Measurements from ENCODE around the gene DGKB.
"Not testable (repeated sequence)": the region's sequence is repeated elsewhere in the genome, so short reads cannot be mapped to it uniquely, and the experiment has no call there.

Gene DGKB

DNA sequence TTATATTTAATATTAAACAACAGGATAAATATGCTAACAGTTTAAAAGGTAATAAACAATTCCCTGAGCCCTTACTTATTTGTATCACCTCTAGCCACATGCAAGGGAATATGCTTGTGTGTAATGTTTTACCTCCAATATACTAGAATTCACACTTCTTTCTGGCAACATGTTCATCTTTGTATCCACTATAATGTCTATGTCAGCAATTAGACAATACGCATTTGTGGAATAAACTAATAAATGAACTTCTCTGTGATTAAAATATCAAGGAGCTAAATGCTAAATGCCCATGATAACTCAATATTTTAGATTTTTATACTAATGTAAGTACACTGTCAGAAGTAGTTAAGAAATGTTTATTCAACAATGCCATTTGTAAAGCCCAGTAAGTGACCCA, 350.5 kb downstream of the DGKB start:
- DNase-seq = no peak

DNA sequence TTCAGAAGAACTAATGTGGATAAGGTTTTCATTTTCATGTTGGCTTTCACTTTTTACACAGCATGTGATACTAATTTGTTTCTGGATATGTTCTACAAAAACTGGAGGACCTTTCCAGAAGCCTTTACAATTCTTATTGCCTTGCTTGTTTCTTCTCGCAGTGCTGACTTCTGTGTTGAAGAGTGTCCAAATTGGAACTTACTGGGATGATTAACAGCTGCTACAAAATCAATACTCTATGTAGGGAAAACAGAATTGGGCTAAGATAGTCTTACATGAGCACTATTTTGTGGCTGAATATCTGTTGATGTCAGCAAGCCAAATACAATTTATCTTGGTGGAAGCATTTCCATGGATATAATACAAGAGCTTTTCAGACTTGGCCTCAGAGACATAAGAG, 351.2 kb downstream of the DGKB start:
- DNase-seq = no peak

DNA sequence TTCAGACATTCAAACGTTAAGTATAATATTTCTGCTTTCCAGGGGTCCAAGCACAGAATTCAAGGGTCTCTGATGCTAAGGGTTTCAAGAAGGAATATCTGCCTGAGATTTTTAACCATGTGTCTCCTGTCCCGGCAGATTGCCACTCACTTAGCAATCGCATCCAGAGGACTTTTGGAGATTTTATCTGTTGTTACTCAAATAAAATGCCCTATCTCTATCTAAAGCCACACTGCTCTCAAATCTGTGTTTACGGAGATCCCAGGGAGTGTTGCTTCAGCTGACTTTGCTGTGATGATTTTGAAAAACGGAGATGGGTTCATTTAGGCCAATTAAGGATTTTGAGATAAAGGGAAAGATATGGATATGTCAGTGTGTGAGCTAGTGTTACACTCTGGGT, 359.9 kb downstream of the DGKB start:
- no peak for DNase-seq

DNA sequence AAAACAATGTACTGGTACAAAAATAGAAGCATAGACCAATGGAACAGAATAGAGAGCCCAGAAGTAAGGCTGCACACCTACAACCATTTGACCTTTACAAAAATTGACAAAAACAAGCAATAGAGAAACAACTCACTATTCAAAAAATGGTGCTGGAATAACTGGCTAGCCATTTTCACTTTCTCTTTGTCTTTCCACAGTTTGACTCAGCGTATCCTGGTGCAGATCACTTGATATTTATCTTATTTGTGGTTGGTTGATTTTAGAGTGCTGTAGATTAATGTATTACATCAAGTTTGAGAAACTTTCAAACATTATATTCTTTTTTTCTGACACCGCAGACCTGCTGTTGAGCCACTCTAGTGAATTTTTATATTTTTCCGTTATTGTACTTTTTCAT, 381.4 kb downstream of the DGKB start:
- no peak for DNase-seq

DNA sequence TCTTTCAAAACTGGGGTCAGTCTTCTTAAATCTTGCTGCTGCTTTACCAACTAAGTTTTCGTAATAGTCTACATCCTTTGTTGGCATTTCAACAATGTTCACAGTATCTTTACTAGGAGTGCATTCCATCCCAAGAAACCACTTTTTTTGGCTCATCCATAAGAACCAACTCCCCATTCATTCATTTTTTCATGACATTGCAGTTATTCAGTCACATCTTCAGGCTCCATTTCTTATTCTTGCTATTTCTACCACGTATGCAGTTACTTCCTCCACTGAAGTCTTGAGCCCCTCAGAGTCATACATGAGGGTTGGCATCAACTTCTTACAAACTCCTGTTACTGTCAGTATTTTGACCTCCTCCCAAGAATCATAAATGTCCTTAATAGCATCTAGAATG, 392.3 kb downstream of the DGKB start:
- no peak for DNase-seq

DNA sequence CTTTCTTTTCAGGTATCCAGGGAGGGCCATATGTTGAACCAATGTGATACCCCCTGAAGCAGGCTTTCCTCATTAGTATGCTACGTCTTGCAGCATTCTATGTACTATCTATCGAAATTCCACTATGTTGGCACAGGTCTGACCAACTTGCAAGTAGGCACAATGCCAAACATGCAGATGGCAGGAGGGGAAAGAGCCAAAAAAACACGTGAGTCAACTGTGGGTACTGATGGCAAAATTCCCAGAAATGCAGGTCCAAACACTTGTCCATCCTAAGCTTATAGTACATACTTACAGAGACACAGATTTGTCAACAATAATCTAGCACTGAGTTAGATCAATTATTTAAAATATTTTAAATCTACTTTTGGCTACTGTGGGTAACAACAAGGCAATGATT, 394.9 kb downstream of the DGKB start:
- no peak for DNase-seq

DNA sequence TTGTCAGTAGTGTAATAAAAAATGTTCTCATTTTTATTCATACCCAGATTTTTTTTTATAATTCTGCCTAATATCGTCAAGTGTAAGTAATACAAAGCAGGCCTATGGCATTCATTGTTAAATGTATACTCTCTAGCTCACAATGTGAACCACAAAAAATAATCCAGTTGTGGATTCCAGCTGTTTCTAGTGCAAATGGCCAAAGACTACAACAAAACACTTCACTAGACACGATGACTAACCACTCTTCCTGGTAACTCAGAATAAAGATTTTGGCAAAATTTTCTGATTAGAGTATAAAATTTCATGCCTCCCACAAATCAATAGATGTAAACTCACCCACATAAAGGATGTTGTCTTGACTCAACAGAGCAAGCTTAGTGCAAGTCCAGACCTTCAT, 396.6 kb downstream of the DGKB start:
- no peak for DNase-seq

DNA sequence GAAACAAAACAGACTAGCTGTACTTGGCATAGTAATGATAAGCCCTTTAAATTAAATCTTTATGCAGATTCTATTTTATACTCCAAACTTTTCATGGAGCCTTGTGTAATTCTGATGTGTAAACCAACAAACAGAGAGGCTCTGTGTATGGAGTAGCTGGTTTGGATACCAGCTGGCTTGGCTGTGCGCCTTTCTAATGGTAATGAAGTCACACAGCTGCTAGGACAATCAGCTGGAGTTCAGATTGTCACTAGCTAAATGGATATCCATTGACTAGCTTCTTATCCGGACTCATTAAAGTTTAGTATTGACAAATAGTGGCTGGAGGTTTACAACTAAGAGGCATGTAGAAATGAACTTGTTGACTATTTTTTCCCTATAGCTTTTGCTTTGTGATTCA, 398.4 kb downstream of the DGKB start:
- no peak for DNase-seq

DNA sequence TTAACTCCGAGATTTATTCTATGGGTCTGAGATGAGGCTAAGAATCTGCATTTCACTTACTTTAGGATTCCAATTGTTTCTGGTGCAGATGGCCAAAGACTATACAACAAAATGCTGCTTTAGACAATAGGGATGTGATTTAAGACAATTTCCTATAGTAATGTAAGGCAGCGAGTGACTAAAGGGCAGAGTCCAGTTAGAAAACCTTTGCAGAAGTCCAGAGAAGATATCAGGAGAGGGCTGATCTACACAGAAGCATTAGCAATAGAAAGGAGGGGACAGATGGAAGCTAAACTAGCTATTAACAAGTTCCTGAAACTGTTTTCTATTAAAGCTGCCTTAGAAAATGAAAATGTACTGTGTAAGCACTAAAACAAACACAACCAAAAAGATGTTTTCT, 398.9 kb downstream of the DGKB start:
- DNase-seq = no peak

DNA sequence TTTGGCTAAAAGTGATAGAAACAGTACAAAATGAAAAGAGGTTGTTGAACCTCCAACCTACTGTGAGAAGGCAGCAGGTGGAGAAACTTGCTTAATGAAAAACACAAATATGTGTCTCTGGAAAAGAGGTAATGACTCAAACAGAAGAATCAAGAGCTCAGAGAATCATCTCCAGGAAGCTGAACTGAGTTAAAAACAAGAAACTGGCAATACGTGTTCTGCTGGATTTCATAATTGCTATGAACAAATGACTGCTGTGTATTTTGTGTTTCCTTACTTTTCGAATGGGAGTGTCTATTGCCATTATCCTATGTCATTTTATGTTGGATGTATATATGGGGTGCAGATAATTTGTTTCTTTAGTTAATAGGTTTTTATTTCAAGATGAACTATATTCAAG, 401.1 kb downstream of the DGKB start:
- no peak for DNase-seq

DNA sequence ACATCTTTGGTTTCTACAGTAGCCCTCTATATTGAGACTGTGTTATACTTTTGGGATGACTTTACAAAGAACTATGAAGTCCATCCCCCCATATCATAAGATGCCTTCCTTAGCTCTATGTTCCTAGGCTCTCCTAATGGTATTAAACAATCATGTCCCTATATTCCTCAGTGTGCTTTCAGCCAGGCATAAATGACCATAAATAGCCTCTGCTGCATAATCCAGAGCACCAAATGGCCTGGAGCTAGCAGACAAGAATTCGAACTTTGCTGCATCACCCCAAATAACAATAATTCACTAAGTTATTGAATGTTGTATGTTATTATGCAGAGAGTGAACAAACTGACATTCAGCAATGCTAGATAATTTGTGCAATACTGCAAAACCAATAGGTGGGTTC, 405.2 kb downstream of the DGKB start:
- DNase-seq = no peak

DNA sequence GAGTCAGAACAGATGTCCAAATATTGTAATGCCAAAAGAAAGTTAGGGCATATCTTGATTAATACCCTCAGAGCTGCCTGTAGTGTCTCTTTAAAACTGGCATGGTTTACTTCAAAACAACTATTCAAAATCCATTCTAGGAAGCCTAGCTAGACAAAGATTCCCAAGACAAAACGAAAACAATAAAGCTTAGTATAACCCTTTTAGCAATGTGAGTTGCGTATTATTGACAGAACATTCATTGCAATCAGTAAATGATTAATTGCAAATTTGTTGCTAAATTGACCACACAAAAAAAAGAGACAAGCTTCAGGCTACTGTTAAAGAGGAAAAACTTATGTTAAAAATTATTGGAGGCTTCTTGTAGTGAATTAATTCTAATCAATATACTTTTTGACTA, 406.9 kb downstream of the DGKB start:
- no peak for DNase-seq

DNA sequence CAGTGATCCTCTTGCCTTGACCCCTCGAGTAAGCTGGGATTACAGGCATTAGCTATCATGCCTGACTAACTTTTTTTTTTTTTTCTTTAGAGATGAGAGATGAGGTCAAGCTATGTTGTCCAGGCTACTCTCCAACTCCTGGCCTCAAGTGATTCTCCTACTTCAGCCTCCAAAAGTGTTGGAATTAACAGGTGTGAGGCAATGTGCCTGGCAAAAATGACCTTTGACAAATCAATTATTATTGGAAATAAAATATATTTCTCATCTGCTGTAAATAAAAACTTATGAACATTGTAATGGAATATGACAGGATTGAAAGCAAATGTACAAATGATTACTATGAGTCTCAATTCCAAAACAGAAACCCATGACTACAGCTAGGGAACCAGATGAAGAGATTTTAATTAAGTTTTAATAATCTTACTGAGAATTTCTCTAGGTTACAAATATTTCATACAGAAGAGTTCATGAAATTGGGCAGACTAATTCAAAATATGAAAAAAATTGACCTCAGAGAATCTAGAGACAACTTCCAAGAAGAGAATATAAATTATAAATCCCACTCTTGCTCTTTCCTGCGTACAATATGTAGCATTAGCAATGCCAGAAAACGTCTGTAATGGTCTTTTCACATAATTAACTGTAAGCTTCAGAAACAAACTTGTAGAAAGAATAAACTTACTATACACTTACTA, 414.7 kb downstream of the DGKB start:
- DNase-seq = no peak

DNA sequence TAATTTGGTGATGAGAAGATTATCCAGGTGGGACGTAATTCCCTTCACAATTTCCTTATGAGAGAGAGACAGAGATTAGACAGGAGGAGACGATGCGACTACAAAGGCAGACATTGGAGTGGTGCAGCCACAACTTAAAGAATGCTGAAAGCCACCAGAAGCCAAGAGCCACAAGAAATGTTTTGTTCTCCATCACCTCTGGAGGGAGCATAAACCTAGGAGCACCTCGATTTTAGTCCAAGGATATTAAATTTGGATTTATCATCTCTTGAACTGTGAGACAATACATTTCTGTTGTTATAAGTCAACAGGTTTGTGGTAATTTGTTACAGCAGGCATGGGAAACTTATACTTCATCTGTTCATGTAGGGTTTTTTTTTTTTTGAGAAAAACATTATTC, 418.9 kb downstream of the DGKB start:
- no peak for DNase-seq

DNA sequence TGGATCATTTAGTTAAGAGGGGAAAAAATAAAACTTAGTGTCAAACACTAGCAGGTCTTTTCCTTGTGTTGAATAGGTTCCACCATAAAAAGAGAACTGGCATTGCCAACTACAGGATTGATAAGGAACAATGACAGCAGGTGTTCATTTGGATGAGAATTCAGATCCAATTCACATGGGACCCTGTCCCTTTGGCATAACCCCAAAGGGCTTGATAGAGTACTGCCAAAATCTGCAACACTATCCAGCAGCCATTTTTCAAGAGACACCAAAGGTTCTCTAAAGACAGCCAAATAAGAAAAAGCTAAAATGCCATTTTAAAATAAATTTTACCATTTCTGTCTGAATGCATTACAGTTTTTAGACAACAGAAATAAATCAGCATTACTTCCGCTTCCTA, 422.3 kb downstream of the DGKB start:
- no peak for DNase-seq

DNA sequence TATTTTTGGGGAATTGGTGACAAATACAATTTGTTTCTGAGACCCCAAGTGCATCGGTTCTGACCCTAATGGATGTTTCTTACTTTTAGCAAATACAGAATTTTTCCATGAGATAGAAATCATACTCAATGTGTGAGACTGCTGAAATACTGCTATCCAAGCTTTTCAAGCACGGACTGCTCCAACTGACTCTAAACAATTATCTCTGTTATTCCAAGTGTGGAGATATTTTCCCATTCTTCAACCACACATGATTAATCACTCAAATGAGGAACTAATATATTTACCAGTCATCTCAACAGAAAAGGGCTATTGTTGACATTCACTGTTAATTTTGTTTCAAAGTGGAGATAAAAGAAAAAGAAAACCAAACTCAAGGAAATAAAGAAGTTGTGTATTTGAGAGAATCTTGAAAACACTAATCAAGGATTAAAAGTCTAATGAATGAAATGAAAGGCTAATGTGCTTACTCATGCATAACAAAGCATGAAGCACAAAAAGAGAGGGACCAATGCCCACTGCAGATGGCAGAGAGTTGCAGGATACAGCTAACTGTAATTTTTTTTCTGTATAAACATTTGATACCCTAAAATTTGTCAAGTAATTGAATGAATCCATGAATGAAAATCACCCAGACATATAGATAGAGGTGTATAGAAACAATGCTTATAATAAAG, 423.6 kb downstream of the DGKB start:
- no peak for DNase-seq

DNA sequence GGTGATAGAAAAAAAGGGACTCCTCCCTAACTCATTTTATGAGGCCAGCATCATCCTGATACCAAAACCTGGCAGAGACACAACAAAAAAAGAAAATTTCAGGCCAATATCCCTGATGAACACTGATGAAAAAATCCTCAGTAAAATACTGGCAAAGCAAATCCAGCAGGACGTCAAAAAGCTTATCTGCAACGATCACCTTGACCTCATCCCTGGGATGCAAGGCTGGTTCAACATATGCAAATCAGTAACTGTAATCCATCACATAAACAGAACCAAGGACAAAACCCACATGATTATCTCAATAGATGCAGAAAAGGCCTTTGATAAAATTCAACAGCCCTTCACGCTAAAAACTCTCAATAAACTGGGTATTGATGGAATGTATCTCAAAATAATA, 440.8 kb downstream of the DGKB start:
- DNase-seq = not testable (repeated sequence)

DNA sequence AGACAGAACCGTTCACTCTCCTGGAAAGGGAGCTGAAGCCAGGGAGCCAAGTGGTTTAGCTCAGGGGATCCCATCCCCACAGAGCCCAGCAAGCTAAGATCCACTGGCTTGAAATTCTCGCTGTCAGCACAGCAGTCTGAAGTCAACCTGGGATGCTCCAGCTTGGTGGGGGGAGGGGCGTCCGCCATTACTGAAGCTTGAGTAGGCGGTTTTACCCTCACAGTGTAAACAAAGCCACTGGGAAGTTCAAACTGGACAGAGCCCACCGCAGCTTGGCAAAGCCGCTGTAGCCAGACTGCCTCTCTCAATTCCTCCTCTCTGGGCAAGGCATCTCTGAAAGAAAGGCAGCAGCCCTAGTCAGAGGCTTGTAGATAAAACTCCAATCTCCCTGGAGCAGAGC, 443.7 kb downstream of the DGKB start:
- DNase-seq = not testable (repeated sequence)

DNA sequence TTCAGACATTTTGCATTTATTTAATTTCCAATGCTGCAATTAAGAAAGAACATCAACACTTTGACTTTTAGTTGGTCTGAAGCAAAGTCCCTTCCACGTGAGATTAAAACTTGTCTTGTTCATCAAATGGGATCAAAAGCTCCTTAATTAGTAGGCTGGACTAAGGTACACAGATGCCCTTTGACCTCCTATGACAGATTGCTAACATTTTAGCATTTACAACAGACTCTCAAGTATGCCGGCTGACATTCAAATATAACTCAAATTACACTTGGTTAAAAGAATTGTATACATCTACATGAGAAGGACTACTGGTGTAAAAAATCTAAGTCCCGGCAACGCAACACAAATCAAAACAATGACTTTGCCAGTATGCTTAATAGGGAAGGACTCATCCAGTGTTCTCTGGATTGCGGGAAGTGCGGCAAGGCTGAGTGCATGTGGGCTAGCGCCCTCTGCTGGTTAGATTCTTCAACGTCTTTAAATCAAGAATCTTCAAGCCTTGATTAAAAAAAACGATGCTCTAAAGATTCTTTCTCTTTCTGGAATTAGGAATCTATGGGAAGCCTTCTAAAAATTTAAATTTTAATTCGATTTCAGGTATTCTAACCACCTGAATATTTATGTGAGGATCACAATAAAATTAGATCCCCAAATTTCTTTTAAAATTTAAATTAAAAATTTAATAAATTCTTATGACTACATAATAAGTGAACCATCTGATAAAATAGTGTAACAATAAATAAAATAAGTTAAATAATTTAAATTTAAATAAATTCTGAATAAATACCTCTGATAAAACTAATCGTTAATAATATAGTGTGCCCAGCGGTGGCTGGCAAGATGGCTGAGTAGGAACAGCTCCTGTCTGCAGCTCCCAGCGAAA, 444.7 kb downstream of the DGKB start:
- peak; percentile 41 for DNase-seq

DNA sequence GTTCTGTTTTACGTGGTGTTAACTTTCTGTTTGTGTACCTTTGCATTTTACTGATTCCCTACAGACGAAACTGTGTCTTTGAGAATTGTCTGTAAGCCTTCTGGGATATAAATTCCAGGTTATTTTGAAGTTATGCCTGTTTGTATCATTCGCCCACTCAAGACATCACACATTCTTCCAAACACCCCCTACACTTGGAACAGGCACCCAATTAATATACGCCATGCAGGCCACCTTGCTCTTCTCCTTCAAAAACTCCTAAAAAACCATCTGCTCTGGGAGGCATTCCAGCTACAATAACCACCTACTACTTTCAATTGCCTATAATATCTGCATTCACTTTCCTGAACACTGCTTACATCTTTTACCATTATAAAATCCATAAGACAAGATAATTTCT, 453.3 kb downstream of the DGKB start:
- DNase-seq = no peak

DNA sequence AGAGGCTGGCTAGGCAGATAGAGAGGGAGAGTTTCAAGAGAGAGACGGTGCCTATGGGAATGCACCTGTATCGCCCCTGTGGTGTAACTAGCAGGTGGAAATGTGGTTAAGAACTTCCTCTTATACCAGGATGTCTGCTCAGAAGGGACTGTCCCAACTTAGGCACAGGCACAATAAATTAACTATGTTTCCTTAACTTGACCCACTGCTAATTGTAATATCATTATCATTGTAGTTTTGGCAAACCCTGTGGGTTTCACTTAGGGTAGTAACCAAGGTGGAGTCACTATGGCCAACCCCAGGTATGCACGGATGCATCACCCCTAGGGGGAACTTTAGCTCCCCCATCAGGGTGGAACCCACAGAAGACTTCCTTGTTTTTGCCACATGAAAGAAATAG, 455.7 kb downstream of the DGKB start:
- no peak for DNase-seq

DNA sequence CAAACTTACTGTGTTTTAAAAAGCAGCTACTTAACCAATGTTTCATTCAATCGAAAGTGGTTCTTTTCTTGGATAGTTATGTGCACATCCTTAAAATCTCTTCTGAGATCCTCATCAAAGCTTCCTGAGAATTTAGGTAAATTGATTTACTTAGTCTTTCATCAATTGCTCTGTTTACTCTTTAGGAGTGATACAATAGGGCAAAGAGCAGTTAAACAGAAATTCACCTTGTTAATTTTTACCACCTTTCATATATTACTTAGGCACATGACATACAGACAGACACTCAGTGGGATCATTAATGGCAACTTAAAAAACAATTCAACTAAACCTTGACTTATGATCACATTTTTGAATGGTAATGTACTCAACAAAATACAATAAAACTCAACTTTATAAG, 456.3 kb downstream of the DGKB start:
- DNase-seq = no peak

DNA sequence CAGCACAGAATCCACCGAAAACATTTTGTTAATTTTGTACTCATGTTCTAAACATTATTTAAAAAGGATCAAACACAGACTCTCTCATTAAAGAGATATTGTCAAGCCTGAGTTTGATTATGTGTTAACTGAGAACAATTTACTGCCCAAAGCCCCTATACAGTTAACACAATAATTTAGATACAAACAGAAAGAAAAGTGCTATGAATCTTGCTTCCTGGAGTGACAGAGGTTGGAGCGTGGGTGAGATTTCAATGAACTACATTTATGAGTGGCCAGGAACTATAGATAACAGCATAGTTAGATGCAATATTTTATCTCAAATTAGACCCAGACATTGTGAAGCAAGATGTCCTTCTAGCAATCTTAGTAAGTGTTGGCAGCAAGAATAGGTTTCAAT, 464.2 kb downstream of the DGKB start:
- no peak for DNase-seq

DNA sequence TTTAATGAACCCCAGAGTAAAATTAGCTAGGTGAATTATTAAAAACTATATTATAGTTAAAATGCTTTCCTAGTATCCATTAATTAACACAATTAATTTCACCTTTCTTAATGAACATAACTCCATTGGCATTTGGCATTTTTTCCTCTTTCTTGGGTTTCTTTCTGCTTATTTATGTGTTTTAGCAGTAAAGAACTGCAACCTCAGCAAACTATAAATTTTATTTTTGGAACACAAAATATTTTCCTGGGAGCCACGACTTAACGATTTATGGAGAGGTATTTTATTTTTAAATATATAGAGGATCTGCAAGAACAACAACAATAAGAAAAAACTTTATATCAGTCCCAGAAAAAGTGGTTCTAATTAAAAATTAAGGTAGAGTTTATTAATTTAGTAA, 465.7 kb downstream of the DGKB start:
- DNase-seq = no peak
